Cardiac fibroblast (primary cell): ENCODE results near the gene ATRNL1.
A peak's percentile ranks its signal among the peaks of the same experiment; 100 is the strongest.

Experiments
- DNase-seq, 2 donors: peaks; one replicate each; pipeline versions ENCODE4 v3.0.0 to v3.0.0-alpha.2; 2010; ENCODE audit warnings: low read depth in 2 of 2
- H3K4me3 ChIP-seq, 2 donors: replicated peaks in 1 of 2; 1 replicate in 1 of 2; 2 replicates in 1 of 2; pipeline ENCODE4 v1.5.1; 2011; ENCODE audit warnings: low read depth in 2 of 2, low read length in 2 of 2, mild to moderate bottlenecking in 2 of 2, moderate library complexity in 1 of 2
- TF ChIP-seq, protein P1 (sequence below): IDR thresholded peaks from one replicate; pipeline ENCODE4 v1.5.1; 2011; ENCODE audit warnings: low read depth, mild to moderate bottlenecking, low read length, inconsistent platforms

Gene ATRNL1

GRCh38 chr10:115771755-115772154 lies 678.6 kb downstream of the ATRNL1 start:
- DNase-seq = no peak
- no peak overlapping the region for H3K4me3 ChIP-seq
- TF ChIP-seq, protein P1, sequence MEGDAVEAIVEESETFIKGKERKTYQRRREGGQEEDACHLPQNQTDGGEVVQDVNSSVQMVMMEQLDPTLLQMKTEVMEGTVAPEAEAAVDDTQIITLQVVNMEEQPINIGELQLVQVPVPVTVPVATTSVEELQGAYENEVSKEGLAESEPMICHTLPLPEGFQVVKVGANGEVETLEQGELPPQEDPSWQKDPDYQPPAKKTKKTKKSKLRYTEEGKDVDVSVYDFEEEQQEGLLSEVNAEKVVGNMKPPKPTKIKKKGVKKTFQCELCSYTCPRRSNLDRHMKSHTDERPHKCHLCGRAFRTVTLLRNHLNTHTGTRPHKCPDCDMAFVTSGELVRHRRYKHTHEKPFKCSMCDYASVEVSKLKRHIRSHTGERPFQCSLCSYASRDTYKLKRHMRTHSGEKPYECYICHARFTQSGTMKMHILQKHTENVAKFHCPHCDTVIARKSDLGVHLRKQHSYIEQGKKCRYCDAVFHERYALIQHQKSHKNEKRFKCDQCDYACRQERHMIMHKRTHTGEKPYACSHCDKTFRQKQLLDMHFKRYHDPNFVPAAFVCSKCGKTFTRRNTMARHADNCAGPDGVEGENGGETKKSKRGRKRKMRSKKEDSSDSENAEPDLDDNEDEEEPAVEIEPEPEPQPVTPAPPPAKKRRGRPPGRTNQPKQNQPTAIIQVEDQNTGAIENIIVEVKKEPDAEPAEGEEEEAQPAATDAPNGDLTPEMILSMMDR = no peak

GRCh38 chr10:115772606-115773005 lies 679.4 kb downstream of the ATRNL1 start:
- TF ChIP-seq, protein P1 = no peak
- DNase-seq = peak; percentile 29 to 89
- H3K4me3 ChIP-seq = no peak overlapping the region

DNA sequence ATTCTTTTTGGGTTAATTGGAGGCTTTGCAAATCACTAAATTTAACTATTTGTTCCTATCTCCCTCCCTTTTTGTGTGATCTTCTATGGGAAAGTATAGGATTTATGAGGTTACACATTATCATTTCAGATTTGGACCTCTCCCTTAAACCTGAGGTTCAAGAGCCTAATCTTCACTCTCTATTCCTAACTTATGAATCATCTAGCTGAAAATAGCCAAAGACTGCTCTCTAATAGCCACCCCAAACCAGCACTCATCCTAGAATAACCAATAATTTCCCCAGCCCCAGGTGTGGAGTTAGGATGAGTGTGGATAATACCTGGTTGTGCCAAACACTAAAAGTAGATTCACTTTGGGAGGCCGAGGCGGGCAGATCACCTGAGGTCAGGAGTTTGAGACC lies 680.7 kb downstream of the ATRNL1 start:
- DNase-seq = peak in 1 of 2 donors; percentile 23
- no peak overlapping the region for H3K4me3 ChIP-seq
- TF ChIP-seq, protein P1 = no peak

GRCh38 chr10:115774721-115775120 lies 681.6 kb downstream of the ATRNL1 start:
- TF ChIP-seq, protein P1 = no peak
- DNase-seq = peak in 1 of 2 donors; percentile 25
- no peak overlapping the region for H3K4me3 ChIP-seq

- DNase-seq = no peak
- TF ChIP-seq, protein P1 = no peak
- H3K4me3 ChIP-seq = no peak overlapping the region
Measured at GRCh38 chr10:115777646-115778045, 684.5 kb downstream of the ATRNL1 start.

- TF ChIP-seq, protein P1 = no peak
- no peak overlapping the region for H3K4me3 ChIP-seq
- no peak for DNase-seq
Measured at GRCh38 chr10:115790220-115790619, 697.1 kb downstream of the ATRNL1 start.

DNA sequence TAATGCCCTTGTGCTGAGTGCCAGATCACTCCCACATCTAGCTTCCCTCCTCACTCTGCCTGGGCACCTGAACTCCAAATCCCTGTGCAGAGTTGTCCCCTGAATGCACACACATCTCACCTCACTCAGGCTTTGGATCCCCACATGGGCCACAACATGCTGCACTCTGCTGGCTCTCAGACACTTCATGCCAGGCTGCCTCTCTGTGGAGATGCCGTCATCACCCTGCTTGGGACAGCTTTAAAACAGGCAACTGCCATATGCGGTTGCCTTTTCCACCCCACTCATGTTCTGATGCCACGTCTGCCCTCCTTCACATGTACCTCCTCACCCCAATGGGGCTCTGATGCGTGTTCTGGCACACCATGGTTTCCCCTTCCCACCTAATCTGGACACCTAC lies 702.8 kb downstream of the ATRNL1 start:
- DNase-seq = no peak
- H3K4me3 ChIP-seq = no peak overlapping the region
- TF ChIP-seq, protein P1 = no peak
